KBM-7 (cell line): Measurements from ENCODE around the gene SLC6A17.

Experiments
- DNase-seq: peaks from one replicate; pipeline ENCODE4 v3.0.0-alpha.2; 2015
- in situ Hi-C: fragments of 300-500 bp; cut with MboI; formaldehyde crosslinking; loops from 2 replicates; pipeline ENCODE4 v1.14.3; 2020; ENCODE audit warnings: low sequenced_read_pairs, low pct_unique_long_range_greater_than_20kb, mixed read lengths

Gene SLC6A17

GRCh38 chr1:110228381-110228780, 78.1 kb downstream of the SLC6A17 start:
- in situ Hi-C loops = no loop called here
- DNase-seq = no peak

GRCh38 chr1:110228869-110229268, 78.6 kb downstream of the SLC6A17 start:
- in situ Hi-C loops = no loop called here
- no peak for DNase-seq

- in situ Hi-C loops = no loop called here
- no peak for DNase-seq
Measured at GRCh38 chr1:110229348-110230001, 79.2 kb downstream of the SLC6A17 start.

GRCh38 chr1:110230381-110231199, 80.3 kb downstream of the SLC6A17 start:
- in situ Hi-C loops = no loop called here
- DNase-seq = no peak

GRCh38 chr1:110233861-110234260, 83.6 kb downstream of the SLC6A17 start:
- DNase-seq = no peak
- in situ Hi-C loops = no loop called here

GRCh38 chr1:110234691-110235090, 84.4 kb downstream of the SLC6A17 start:
- DNase-seq = no peak
- in situ Hi-C loops = no loop called here

- in situ Hi-C loops = no loop called here
- no peak for DNase-seq
Measured at GRCh38 chr1:110235181-110235833, 85.0 kb downstream of the SLC6A17 start.

- in situ Hi-C loops = no loop called here
- DNase-seq = peak; percentile 17
Measured at GRCh38 chr1:110235834-110236682, 85.8 kb downstream of the SLC6A17 start.

GRCh38 chr1:110237386-110238152, 87.3 kb downstream of the SLC6A17 start:
- DNase-seq = no peak
- in situ Hi-C loops = no loop called here

GRCh38 chr1:110239441-110240430, 89.4 kb downstream of the SLC6A17 start:
- no peak for DNase-seq
- in situ Hi-C loops = no loop called here

- no peak for DNase-seq
- in situ Hi-C loops = no loop called here
Measured at GRCh38 chr1:110240476-110241210, 90.3 kb downstream of the SLC6A17 start.

- DNase-seq = no peak
- in situ Hi-C loops = no loop called here
Measured at GRCh38 chr1:110241516-110241915, 91.2 kb downstream of the SLC6A17 start.

GRCh38 chr1:110242062-110242461, 91.8 kb downstream of the SLC6A17 start:
- DNase-seq = no peak
- in situ Hi-C loops = no loop called here

- in situ Hi-C loops = no loop called here
- no peak for DNase-seq
Measured at GRCh38 chr1:110242731-110243130, 92.4 kb downstream of the SLC6A17 start.

- DNase-seq = no peak
- in situ Hi-C loops = no loop called here
Measured at GRCh38 chr1:110243146-110243545, 92.9 kb downstream of the SLC6A17 start.

GRCh38 chr1:110243574-110243973, 93.3 kb downstream of the SLC6A17 start:
- DNase-seq = no peak
- in situ Hi-C loops = no loop called here
